Natural killer cell (primary cell): ENCODE measurements around the gene PCLAF. TPM values are rescaled to one million over a fixed set of nuclear protein-coding genes. Genes with fewer than 3 reads are reported as not detected.

Experiments
- ATAC-seq, 3 donors: fragments of 150-1000 bp in 2 of 3; fragments of 200-7000 bp in 1 of 3; cut with Tn5 transposase; 1 replicate in 1 of 3; 2 replicates in 2 of 3; pipeline ENCODE4 v1.10.0; 2021; ENCODE audit warnings: mild to moderate bottlenecking in 2 of 3, moderate library complexity in 2 of 3
- DNase-seq, 2 donors: peaks; one replicate each; pipeline versions ENCODE4 v3.0.0 to v3.0.0-alpha.2; 2013 to 2021; ENCODE audit warnings: mixed read lengths in 1 of 2
- H3K27ac ChIP-seq: one replicate; pipeline ENCODE4 v1.5.1; 2013; ENCODE audit warnings: mild to moderate bottlenecking, low read length
- H3K27me3 ChIP-seq: one replicate; pipeline ENCODE4 v1.6.1; 2013; ENCODE audit warnings: low read length; ENCODE audit not compliant: control insufficient read depth, insufficient read depth
- H3K36me3 ChIP-seq: one replicate; pipeline ENCODE4 v1.6.1; 2013; ENCODE audit warnings: low read length; ENCODE audit not compliant: control insufficient read depth, insufficient read depth
- H3K4me1 ChIP-seq: one replicate; pipeline ENCODE4 v1.6.1; 2013; ENCODE audit warnings: low read length; ENCODE audit not compliant: control insufficient read depth, insufficient read depth
- H3K4me3 ChIP-seq: one replicate; pipeline ENCODE4 v1.5.1; 2013; ENCODE audit warnings: low read length
- H3K9me3 ChIP-seq: one replicate; pipeline ENCODE4 v1.6.1; 2013; ENCODE audit warnings: low read length; ENCODE audit not compliant: control insufficient read depth, insufficient read depth
- H3K27ac Mint-ChIP-seq, 2 donors: one replicate each; pipeline ENCODE4 v1.8.0; 2022; ENCODE audit warnings: mild to moderate bottlenecking in 2 of 2, mixed read lengths in 2 of 2, moderate library complexity in 1 of 2
- H3K27me3 Mint-ChIP-seq, 2 donors: one replicate each; pipeline ENCODE4 v1.8.0; 2022; ENCODE audit warnings: low read depth in 2 of 2, mixed read lengths in 2 of 2
- H3K36me3 Mint-ChIP-seq: one replicate; pipeline ENCODE4 v1.8.0; 2022; ENCODE audit warnings: mixed read lengths
- H3K4me1 Mint-ChIP-seq, 2 donors: one replicate each; pipeline ENCODE4 v1.8.0; 2022; ENCODE audit warnings: mixed read lengths in 2 of 2
- H3K4me3 Mint-ChIP-seq: one replicate; pipeline ENCODE4 v1.8.0; 2022; ENCODE audit warnings: mild to moderate bottlenecking, moderate library complexity, mixed read lengths
- H3K9me3 Mint-ChIP-seq, 2 donors: one replicate each; pipeline ENCODE4 v1.8.0; 2022; ENCODE audit warnings: mixed read lengths in 2 of 2
- WGBS: methylation state at CpG from one replicate; pipeline ENCODE4 v1.1.7; 2013; ENCODE audit warnings: missing lambda C conversion rate; ENCODE audit not compliant: insufficient coverage; 5-methylcytosine and 5-hydroxymethylcytosine counted together
- intact Hi-C: fragments of 100-400 bp; cut with micrococcal nuclease; formaldehyde crosslinking; loops from one replicate; pipeline ENCODE4 v1.14.2; 2022
- total RNA-seq, 4 donors: library from RNA; stranded (reverse); fragments of 120-200 nt in 1 of 4; gene quantifications; one replicate each; pipeline versions ENCODE4 v1.2.3 to v1.2.4, GENCODE V29; 2013 to 2022
- TF ChIP-seq, protein P1 (sequence below): fragments of 200-600 bp; IDR thresholded peaks from one replicate; pipeline ENCODE4 v1.8.0; 2022; ENCODE audit warnings: antibody characterized with exemption

PCLAF gene
- total RNA-seq, 3 donors from 2014 or later (not counting 1 experiment from before 2014, with no cell fraction given) = 1.4 to 2.2 (median 1.9) TPM

DNA sequence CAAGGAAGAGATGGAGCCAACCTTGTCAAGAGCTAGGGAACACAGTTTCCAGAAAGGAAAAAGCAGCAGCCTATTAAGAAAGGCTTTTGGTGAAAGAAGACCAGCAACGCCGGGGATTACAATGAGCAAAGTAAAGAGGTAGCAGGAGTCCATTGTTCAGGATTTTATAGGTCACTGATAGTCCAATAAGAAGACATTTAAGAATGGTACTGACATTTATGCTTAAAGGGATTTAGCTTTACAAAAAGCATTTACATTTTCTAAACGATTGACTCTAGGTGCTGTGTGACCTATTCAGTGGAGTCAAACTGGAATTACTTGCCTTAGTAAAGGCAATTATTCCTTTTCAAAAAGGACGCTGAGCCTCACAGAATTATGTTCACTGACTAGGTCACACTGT is 66.0 kb downstream of the PCLAF start:
- TF ChIP-seq, protein P1, sequence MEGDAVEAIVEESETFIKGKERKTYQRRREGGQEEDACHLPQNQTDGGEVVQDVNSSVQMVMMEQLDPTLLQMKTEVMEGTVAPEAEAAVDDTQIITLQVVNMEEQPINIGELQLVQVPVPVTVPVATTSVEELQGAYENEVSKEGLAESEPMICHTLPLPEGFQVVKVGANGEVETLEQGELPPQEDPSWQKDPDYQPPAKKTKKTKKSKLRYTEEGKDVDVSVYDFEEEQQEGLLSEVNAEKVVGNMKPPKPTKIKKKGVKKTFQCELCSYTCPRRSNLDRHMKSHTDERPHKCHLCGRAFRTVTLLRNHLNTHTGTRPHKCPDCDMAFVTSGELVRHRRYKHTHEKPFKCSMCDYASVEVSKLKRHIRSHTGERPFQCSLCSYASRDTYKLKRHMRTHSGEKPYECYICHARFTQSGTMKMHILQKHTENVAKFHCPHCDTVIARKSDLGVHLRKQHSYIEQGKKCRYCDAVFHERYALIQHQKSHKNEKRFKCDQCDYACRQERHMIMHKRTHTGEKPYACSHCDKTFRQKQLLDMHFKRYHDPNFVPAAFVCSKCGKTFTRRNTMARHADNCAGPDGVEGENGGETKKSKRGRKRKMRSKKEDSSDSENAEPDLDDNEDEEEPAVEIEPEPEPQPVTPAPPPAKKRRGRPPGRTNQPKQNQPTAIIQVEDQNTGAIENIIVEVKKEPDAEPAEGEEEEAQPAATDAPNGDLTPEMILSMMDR = no peak
- H3K27ac Mint-ChIP-seq = peak overlapping the region in 1 of 2 donors; percentile 13
- no peak overlapping the region for H3K4me3 ChIP-seq

DNA sequence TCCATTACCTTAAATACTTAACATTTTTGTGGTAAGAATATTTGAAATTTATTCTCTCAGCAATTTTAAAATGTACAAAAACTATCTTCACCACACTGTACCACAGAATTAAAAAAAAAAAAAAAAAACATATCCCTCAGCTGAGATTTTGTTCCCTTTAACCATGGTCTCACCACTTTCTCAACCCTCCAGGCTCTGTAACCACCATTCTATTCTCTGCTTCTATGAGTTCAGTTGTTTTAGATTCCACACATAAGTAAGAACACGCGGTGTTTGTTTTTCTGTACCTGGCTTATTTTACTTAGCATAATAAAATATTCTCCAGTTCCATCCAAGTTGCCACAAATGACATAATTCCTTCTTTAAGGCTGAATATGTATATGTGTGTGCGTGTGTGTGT is 66.8 kb downstream of the PCLAF start:
- Mint-ChIP-seq H3K4me1 (peaks cover 24 to 27% of the 10 kb centered on the region in 2 donors), H3K27me3 (no peaks in the 10 kb centered on the region), H3K27ac (no peak overlapping the region), H3K4me3 (no peak overlapping the region), H3K9me3 (no peaks in the 10 kb centered on the region), H3K36me3 (no peaks in the 10 kb centered on the region)
- intact Hi-C loops = no loop called here
- TF ChIP-seq, protein P1 = no peak
- WGBS = no CpG with 5 or more reads among the region's 3 CpGs
- H3K27me3 ChIP-seq = no peaks in the 10 kb centered on the region
- no peaks in the 10 kb centered on the region for H3K36me3 ChIP-seq
- DNase-seq (no peak), ATAC-seq (no peak)
- H3K9me3 ChIP-seq = no peaks in the 10 kb centered on the region
- H3K4me3 ChIP-seq = no peak overlapping the region
- no peaks in the 10 kb centered on the region for H3K4me1 ChIP-seq
- H3K27ac ChIP-seq = no peak overlapping the region

More for the DNA sequence above, 66.0 kb downstream of the PCLAF start:
- no peak for ATAC-seq
- Histone ChIP-seq H3K27ac (no peak overlapping the region), H3K4me1 (no peaks in the 10 kb centered on the region), H3K27me3 (no peaks in the 10 kb centered on the region), H3K9me3 (no peaks in the 10 kb centered on the region), H3K36me3 (no peaks in the 10 kb centered on the region)
- Mint-ChIP-seq H3K4me3 (no peak overlapping the region), H3K36me3 (no peaks in the 10 kb centered on the region), H3K9me3 (no peaks in the 10 kb centered on the region), H3K4me1 (peaks cover 24 to 27% of the 10 kb centered on the region in 2 donors), H3K27me3 (no peaks in the 10 kb centered on the region)
- DNase-seq = no peak
- intact Hi-C loops = no loop called here
- 96% methylated on average over 4 of the region's 4 CpGs for WGBS

Other genes starting within 250 kb of the PCLAF start
- gene SNX22, start 229.7 kb downstream of the PCLAF start, total RNA-seq = under 1 TPM; 0.41 to 0.80 (median 0.75) TPM
- 100 to 1,000 TPM; 234 to 298 (median 251) TPM for gene PPIB, start 218.4 kb downstream of the PCLAF start, total RNA-seq
- gene CSNK1G1, start 25.3 kb downstream of the PCLAF start, total RNA-seq = 10 to 100 TPM; 26.2 to 36.8 (median 34.0) TPM
- 10 to 100 TPM; 32.9 to 37.1 (median 33.7) TPM for gene TRIP4, start 6.4 kb upstream of the PCLAF start, total RNA-seq
- 10 to 100 TPM; 40.3 to 59.7 (median 55.3) TPM for gene ZNF609, start 79.1 kb upstream of the PCLAF start, total RNA-seq